ENCODE measurements around the gene SYNJ2.

SYNJ2 gene

DNA sequence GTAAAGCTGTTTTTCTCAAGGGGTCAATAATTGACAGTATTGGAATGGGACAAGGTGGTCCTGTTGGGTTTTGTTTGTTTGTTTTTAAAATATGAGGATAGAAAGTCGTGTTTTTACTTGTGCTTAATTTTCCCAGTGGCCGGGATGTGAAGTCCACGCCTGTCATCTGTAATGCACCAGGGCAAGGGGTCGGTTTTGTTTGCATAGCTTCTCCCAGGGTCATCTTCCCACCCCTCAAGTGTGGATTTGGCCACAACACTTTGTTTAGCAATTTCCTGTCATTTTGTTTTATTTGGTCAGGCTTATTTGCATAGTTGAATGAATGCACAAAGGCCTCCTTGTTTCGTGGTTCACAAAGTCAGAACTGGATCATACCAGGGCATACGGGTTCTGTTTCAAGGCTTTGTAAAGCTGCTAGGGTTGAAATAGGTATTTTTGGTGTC, 29.8 kb downstream of the SYNJ2 start:
- Histone ChIP-seq H4K20me1 (ENCODE audit: insufficient read depth, low read length) (no peaks in the 10 kb centered on the region), H3K4me1 (ENCODE audit: insufficient read depth, low read length, severe bottlenecking) (no peaks in the 10 kb centered on the region), H3K27me3 (ENCODE audit: insufficient read depth, low read length) (peaks cover 5% of the 10 kb centered on the region; the same call in 1 of the 2 replicates), H3K9ac (ENCODE audit: low read length) (no peak overlapping the region), H2AFZ (ENCODE audit: low read length) (no peak overlapping the region), H3F3A (ENCODE audit: insufficient read depth, low read length) (no peaks in the 10 kb centered on the region), H3K4me3 (ENCODE audit: low read depth, low read length, poor library complexity, severe bottlenecking) (no peak overlapping the region), H3K27ac (ENCODE audit: low read depth, low read length, poor library complexity, severe bottlenecking) (no peak overlapping the region), H3K79me2 (ENCODE audit: insufficient read depth, low read length) (no peaks in the 10 kb centered on the region), H3K36me3 (ENCODE audit: insufficient read depth, low read length) (no peaks in the 10 kb centered on the region), H3K9me2 (ENCODE audit: low read depth, low read length) (no peaks in the 10 kb centered on the region), H3K4me2 (ENCODE audit: low read length) (no peak overlapping the region), H3K9me3 (ENCODE audit: low read length) (no peaks in the 10 kb centered on the region)
- no peak for TF ChIP-seq EZH2 (IDR thresholded peaks at IDR 0.05; ENCODE audit: borderline replicate concordance, low read length)
- TF ChIP-seq, protein P1, sequence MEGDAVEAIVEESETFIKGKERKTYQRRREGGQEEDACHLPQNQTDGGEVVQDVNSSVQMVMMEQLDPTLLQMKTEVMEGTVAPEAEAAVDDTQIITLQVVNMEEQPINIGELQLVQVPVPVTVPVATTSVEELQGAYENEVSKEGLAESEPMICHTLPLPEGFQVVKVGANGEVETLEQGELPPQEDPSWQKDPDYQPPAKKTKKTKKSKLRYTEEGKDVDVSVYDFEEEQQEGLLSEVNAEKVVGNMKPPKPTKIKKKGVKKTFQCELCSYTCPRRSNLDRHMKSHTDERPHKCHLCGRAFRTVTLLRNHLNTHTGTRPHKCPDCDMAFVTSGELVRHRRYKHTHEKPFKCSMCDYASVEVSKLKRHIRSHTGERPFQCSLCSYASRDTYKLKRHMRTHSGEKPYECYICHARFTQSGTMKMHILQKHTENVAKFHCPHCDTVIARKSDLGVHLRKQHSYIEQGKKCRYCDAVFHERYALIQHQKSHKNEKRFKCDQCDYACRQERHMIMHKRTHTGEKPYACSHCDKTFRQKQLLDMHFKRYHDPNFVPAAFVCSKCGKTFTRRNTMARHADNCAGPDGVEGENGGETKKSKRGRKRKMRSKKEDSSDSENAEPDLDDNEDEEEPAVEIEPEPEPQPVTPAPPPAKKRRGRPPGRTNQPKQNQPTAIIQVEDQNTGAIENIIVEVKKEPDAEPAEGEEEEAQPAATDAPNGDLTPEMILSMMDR (IDR thresholded peaks at IDR 0.05; ENCODE audit: low read length) = no peak

DNA sequence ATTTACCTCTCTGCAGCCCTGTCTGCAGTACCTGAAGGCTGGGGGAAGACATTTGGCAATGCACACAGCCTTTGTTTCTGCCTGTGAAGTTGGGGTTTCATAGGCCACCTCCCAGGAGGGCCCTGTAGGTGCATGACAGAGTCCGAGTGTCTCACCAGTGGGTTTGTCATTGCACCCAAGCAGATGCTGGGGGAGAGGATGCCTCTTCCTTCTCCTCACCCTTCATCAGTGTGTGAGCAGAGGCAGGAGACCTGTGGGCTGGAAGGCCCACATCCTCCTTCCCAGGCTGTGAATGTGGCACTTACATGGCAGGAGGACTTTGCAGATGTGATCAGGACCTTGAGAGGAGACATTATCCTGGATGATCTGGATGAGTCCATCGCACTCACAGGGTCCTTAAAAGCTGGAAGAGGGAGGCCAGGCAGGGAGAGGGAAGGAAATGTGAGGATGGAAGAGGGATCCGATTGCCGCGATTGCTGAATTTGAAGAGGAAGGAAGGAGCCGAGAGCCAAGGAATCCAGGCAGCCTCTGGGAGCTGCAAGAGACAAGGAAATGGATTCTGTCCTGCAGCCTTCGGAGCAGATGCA, 30.4 kb downstream of the SYNJ2 start:
- Histone ChIP-seq H3K4me2 (ENCODE audit: low read length) (no peak overlapping the region), H3K9me2 (ENCODE audit: low read depth, low read length) (no peaks in the 10 kb centered on the region), H3K4me1 (ENCODE audit: insufficient read depth, low read length, severe bottlenecking) (no peaks in the 10 kb centered on the region), H3K27me3 (ENCODE audit: insufficient read depth, low read length) (peaks cover 5% of the 10 kb centered on the region; the same call in 1 of the 2 replicates), H4K20me1 (ENCODE audit: insufficient read depth, low read length) (no peaks in the 10 kb centered on the region), H3K79me2 (ENCODE audit: insufficient read depth, low read length) (no peaks in the 10 kb centered on the region), H3F3A (ENCODE audit: insufficient read depth, low read length) (no peaks in the 10 kb centered on the region), H2AFZ (ENCODE audit: low read length) (no peak overlapping the region), H3K36me3 (ENCODE audit: insufficient read depth, low read length) (no peaks in the 10 kb centered on the region), H3K9me3 (ENCODE audit: low read length) (no peaks in the 10 kb centered on the region), H3K9ac (ENCODE audit: low read length) (no peak overlapping the region), H3K4me3 (ENCODE audit: low read depth, low read length, poor library complexity, severe bottlenecking) (no peak overlapping the region), H3K27ac (ENCODE audit: low read depth, low read length, poor library complexity, severe bottlenecking) (no peak overlapping the region)
- TF ChIP-seq EZH2 (IDR thresholded peaks at IDR 0.05; ENCODE audit: borderline replicate concordance, low read length) = no peak

GRCh38 chr6:158013904-158014504, 32.3 kb downstream of the SYNJ2 start:
- Histone ChIP-seq H3F3A (ENCODE audit: insufficient read depth, low read length) (no peaks in the 10 kb centered on the region), H3K4me3 (ENCODE audit: low read depth, low read length, poor library complexity, severe bottlenecking) (no peak overlapping the region), H3K27ac (ENCODE audit: low read depth, low read length, poor library complexity, severe bottlenecking) (no peak overlapping the region), H3K9ac (ENCODE audit: low read length) (no peak overlapping the region), H3K9me2 (ENCODE audit: low read depth, low read length) (no peaks in the 10 kb centered on the region), H4K20me1 (ENCODE audit: insufficient read depth, low read length) (no peaks in the 10 kb centered on the region), H3K4me1 (ENCODE audit: insufficient read depth, low read length, severe bottlenecking) (no peaks in the 10 kb centered on the region), H3K9me3 (ENCODE audit: low read length) (no peaks in the 10 kb centered on the region), H2AFZ (ENCODE audit: low read length) (no peak overlapping the region), H3K79me2 (ENCODE audit: insufficient read depth, low read length) (no peaks in the 10 kb centered on the region), H3K4me2 (ENCODE audit: low read length) (no peak overlapping the region), H3K27me3 (ENCODE audit: insufficient read depth, low read length) (no peaks in the 10 kb centered on the region), H3K36me3 (ENCODE audit: insufficient read depth, low read length) (no peaks in the 10 kb centered on the region)
- no peak for TF ChIP-seq EZH2 (IDR thresholded peaks at IDR 0.05; ENCODE audit: borderline replicate concordance, low read length)
- TF ChIP-seq, protein P1 (IDR thresholded peaks at IDR 0.05; ENCODE audit: low read length) = no peak
